Measurements from ENCODE around the gene MTTP.

- no peak for TF ChIP-seq CTCF (IDR thresholded peaks at IDR 0.05 in 2 of 3, conservative IDR thresholded peaks at IDR 0.05 in 1 of 3; ENCODE audit: borderline replicate concordance in 1 of 3, insufficient read depth in 1 of 3, low read depth in 2 of 3, low read length in 2 of 3)
- TF ChIP-seq JUND (IDR thresholded peaks at IDR 0.05), result no peak
- no peak for TF ChIP-seq ZNF274 (IDR thresholded peaks at IDR 0.05; ENCODE audit: low read depth, low read length)
- no peak for TF ChIP-seq MAX (IDR thresholded peaks at IDR 0.05)
- no peak for TF ChIP-seq POLR2A (IDR thresholded peaks at IDR 0.05; ENCODE audit: borderline replicate concordance, extremely low read depth, insufficient read depth, insufficient read length)
- TF ChIP-seq FOSL1 (IDR thresholded peaks at IDR 0.05; ENCODE audit: low read depth), result no peak
- TF ChIP-seq ATF3 (IDR thresholded peaks at IDR 0.05), result no peak
- no peak for TF ChIP-seq EGR1 (IDR thresholded peaks at IDR 0.05; ENCODE audit: low read depth)
- TF ChIP-seq YY1 (IDR thresholded peaks at IDR 0.05; ENCODE audit: extremely low read depth, insufficient replicate concordance, low read depth, low read length), result no peak
- TF ChIP-seq REST (IDR thresholded peaks at IDR 0.05; ENCODE audit: low read depth), result no peak
- no peak for TF ChIP-seq POLR2AphosphoS5 (IDR thresholded peaks at IDR 0.05; ENCODE audit: low read depth, low read length)
Measured at GRCh38 chr4:99634742-99635360, 60.2 kb downstream of the MTTP start.

Measured in HCT116 (cell line).